C4-2B (cell line): ENCODE measurements around the gene PSEN2.

Experiments
- ZFX ChIP-seq: fragments of 450-650 bp; IDR thresholded peaks from 2 replicates; pipeline ENCODE4 v1.6.1; 2017
- TF ChIP-seq, protein P1 (sequence below): fragments of 450-650 bp; conservative IDR thresholded peaks from 2 replicates; pipeline ENCODE4 v1.5.1; 2017; ENCODE audit warnings: mild to moderate bottlenecking

DNA sequence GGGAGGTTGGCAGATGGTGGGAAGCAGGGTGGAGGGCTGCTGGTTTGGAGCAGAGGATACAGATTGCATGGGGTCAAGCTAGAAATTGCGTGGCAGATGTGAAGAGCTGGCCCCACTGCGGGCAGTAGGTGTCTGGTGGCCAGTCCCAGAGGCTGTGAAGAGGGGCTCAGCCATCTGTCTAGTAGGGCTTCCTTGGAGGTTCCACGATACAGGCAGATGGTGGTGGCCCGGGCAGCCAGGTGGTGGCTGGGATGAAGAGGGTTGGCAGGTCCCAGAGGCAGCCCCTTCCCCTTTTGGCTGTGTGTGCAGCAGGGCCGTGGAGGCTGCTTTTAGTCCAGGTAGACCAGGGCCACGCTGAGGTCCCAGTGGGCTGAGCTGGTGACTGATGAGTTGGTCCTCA, 16.6 kb downstream of the PSEN2 start:
- TF ChIP-seq, protein P1, sequence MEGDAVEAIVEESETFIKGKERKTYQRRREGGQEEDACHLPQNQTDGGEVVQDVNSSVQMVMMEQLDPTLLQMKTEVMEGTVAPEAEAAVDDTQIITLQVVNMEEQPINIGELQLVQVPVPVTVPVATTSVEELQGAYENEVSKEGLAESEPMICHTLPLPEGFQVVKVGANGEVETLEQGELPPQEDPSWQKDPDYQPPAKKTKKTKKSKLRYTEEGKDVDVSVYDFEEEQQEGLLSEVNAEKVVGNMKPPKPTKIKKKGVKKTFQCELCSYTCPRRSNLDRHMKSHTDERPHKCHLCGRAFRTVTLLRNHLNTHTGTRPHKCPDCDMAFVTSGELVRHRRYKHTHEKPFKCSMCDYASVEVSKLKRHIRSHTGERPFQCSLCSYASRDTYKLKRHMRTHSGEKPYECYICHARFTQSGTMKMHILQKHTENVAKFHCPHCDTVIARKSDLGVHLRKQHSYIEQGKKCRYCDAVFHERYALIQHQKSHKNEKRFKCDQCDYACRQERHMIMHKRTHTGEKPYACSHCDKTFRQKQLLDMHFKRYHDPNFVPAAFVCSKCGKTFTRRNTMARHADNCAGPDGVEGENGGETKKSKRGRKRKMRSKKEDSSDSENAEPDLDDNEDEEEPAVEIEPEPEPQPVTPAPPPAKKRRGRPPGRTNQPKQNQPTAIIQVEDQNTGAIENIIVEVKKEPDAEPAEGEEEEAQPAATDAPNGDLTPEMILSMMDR = no peak
- TF ChIP-seq ZFX = no peak
